Superior temporal gyrus (tissue), 1 donor: Measurements from ENCODE around the gene FNBP1.

ENCODE experiments used
- DNase-seq: peaks from one replicate; pipeline ENCODE4 v3.0.0-alpha.2; 2016; ENCODE audit errors: extremely low spot score

FNBP1 gene

GRCh38 chr9:129876815-129877214, 166.2 kb downstream of the FNBP1 start:
- no peak for DNase-seq

DNA sequence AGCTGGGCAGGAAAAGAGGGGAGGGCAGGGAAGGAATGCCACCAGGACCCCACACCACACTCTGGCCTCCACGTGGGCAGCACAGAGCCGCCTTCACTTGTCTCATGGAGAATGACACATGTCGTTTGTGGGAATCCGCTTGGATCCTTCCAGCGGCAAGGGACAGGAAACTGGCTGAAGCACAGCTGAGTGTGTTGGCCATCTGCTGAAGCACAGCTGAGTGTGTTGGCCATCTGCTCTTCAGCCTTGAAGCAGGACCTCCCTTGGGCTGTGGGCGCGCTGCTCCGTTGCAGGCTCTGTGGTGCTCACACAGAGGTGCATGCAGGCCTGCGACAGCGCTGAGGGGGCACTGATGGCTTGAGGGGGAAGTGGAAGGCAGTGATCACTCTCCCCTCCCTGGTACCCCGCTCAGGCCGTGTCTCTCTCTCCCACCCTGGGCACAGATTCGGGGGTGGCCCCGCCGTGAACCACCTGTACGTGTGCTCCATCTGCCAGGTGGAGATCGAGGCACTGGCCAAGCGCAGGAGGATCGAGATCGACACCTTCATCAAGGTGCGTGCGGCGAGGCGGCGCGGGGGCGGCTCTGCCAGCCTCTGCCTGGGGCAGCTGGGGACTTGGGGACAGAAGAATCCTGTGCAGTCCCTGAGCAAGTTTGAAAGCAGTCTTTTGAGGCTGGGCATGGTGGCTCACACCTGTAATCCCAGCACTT, 167.1 kb downstream of the FNBP1 start:
- no peak for DNase-seq

- no peak for DNase-seq
Observed at GRCh38 chr9:129875181-129875611, 167.8 kb downstream of the FNBP1 start.

DNA sequence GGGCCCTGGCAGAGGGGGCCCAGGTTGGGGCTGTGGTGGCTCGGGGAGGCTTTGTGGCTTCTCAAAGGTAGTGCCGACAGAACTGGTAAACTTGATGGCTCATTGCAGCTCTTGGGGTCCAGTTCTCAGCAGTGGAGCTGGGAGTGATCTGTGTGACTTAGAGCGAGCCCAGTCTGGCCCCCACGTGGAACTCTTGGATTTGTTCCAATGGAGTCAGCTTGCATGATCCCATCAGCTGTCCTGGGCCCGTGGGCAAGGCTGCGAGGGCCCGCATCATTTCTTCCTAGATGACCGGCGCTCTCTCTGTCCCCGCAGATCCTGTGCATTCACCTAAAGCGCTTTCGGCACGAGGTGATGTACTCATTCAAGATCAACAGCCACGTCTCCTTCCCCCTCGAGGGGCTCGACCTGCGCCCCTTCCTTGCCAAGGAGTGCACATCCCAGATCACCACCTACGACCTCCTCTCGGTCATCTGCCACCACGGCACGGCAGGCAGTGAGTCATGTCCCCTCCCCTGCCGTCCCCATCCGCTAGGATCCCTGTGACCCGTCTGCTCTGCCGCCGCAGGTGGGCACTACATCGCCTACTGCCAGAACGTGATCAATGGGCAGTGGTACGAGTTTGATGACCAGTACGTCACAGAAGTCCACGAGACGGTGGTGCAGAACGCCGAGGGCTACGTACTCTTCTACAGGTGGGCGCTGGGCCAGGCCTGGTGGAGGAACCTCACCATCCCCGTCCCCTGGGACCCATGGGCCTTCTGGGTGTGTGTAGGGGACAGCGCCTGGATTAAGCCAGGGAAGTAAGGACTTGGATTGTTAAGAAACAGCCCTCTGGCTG, 168.5 kb downstream of the FNBP1 start:
- DNase-seq, result no peak

GRCh38 chr9:129873563-129874190, 169.3 kb downstream of the FNBP1 start:
- no peak for DNase-seq

GRCh38 chr9:129871046-129871445, 171.9 kb downstream of the FNBP1 start:
- no peak for DNase-seq

DNA sequence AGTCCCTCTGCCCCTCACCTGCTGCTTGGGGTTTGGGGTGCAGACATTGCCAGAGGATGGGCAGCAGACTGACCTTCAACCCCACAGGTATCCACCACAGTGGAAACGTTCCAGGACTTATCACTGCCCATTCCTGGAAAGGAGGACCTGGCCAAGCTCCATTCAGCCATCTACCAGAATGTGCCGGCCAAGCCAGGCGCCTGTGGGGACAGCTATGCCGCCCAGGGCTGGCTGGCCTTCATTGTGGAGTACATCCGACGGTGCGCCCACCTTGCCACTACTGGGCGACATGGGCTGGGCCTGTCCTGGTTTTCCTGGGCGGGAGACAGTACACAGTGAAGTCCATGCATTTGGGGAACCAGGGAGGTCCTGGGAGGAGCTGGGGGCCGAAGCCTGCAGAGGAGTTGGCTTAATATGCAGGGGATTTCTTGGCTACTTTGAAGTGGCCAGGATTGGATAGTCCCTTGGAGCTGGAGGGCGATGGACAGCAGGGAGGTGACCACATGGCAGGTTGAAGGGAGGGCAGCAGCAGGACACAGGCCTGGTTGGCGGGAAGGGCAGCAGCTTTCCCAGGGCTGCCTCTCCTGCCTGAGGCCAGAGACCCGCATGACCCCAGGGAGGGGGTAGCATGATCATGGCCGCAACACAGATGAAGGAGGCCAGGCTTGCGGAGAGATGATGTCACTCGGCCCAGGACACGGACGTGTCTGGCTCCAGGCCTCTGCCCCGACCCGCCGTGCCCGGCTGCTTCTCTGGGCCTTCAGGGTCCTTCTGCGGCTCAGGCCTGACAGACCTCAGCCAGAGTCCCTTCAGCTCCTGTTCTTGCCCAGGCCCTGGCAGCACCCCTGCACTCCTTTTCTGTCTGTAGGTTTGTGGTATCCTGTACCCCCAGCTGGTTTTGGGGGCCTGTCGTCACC, 173.1 kb downstream of the FNBP1 start:
- no peak for DNase-seq

DNA sequence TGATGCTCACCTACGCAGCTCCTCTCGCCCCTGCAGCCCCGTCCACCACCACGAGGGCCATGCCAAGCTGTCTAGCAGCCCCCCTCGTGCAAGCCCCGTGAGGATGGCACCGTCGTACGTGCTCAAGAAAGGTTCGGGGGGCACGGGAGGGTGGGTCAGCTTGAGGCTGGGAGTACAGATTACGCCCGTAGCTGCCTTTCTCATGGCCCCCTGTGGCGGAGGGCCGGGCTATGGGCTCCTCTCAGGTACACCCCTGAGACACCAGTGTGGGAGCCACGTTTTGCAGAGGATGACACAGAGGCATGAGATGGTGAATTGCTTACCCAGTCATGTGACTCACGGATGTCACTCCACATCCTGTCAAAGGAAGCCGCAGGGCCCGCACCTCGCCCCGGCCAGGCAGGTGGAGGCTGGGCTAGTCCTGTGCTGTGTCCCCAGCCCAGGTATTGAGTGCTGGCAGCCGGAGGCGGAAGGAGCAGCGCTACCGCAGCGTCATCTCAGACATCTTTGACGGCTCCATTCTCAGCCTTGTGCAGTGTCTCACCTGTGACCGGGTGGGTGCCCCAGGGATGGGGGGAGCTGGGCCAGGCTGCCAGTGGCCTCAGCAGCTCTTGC, 174.0 kb downstream of the FNBP1 start:
- no peak for DNase-seq

DNA sequence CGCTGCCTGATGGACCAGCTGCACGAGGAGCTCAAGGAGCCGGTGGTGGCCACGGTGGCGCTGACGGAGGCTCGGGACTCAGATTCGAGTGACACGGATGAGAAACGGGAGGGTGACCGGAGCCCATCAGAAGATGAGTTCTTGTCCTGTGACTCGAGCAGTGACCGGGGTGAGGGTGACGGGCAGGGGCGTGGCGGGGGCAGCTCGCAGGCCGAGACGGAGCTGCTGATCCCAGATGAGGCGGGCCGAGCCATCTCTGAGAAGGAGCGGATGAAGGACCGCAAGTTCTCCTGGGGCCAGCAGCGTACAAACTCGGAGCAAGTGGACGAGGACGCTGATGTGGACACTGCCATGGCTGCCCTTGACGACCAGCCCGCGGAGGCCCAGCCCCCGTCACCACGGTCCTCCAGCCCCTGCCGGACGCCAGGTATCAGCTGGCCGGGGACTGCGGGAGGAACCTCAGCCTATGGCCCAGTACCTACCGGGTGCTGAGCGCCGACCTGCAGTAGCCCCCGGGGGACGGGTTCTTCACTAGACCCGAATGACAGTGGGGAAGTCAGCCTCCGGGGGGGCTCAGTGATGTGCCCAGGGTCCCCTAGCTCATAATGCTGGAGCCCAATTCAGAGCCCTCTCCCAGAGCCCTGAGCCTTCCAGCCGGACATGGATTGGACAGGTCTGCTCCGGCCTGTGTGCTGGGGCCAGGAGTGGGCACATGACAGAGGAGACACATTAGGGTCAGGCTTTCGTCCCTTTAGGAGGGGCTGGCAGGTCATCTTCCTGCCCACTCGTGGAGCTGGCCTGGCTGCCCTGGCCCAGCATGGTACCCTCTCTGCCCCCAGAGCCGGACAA, 174.7 kb downstream of the FNBP1 start:
- no peak for DNase-seq

GRCh38 chr9:129867136-129868022, 175.6 kb downstream of the FNBP1 start:
- no peak for DNase-seq

DNA sequence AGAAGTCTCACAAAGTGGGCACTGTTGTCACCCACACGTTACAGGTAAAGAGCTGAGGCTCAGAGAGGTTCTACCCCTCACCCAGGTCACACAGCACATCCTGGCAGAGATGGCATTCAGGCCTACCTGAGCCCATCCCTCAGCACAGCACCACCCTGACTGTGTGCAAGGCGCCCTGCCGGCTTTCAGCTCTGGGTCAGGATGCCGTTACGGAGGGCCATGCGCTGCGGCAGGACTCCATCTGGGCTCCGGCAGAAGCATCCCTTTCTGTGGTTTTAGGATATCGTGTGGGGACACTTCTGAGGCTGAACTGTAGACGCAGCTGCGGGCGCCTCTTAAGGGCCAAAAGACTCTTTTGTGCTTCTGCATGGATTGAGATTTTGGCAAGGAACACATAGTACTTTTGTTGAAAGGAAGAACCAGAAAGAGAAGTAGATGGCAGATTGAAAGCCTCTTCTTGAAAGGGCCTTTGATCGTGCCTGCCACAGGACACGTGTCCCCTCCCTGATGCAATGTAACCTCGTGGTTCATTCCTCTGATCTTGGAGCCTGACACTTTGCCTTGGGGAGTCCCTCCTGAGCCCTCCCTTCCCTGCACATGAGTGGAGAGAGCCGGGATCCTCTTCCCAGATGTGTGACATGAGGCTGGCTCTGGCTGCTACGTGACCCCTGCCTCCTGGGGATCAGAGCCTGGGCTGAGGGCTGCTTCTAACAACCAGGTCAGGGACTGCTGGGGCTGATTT, 176.4 kb downstream of the FNBP1 start:
- peak; percentile 29 for DNase-seq

- DNase-seq, result no peak
Observed at GRCh38 chr9:129865668-129866320, 177.2 kb downstream of the FNBP1 start.

GRCh38 chr9:129864991-129865647, 177.9 kb downstream of the FNBP1 start:
- no peak for DNase-seq

GRCh38 chr9:129863059-129863690, 179.8 kb downstream of the FNBP1 start:
- DNase-seq, result no peak

- no peak for DNase-seq
Observed at GRCh38 chr9:129861447-129861827, 181.6 kb downstream of the FNBP1 start.

GRCh38 chr9:129860653-129861446, 182.1 kb downstream of the FNBP1 start:
- no peak for DNase-seq
